ENCODE measurements around the gene LRRC59.
"Not testable (repeated sequence)": the region's sequence is repeated elsewhere in the genome, so short reads cannot be mapped to it uniquely, and the experiment has no call there.

The LRRC59 gene

GRCh38 chr17:50397111-50397918, at the start of gene LRRC59:
TSS of gene LRRC59 (minus strand) at chr17:50397523. CDS start at chr17:50397317, 206 bp downstream.
- FAIRE-seq (peak; percentile 100), DNase-seq (ENCODE audit: insufficient read length, low spot score) (peak; percentile 94)

- no peak for FAIRE-seq
- no peak for DNase-seq (ENCODE audit: insufficient read length, low spot score)
These were observed 48.5 kb upstream of the LRRC59 start for GRCh38 chr17:50445730-50446325.

DNA sequence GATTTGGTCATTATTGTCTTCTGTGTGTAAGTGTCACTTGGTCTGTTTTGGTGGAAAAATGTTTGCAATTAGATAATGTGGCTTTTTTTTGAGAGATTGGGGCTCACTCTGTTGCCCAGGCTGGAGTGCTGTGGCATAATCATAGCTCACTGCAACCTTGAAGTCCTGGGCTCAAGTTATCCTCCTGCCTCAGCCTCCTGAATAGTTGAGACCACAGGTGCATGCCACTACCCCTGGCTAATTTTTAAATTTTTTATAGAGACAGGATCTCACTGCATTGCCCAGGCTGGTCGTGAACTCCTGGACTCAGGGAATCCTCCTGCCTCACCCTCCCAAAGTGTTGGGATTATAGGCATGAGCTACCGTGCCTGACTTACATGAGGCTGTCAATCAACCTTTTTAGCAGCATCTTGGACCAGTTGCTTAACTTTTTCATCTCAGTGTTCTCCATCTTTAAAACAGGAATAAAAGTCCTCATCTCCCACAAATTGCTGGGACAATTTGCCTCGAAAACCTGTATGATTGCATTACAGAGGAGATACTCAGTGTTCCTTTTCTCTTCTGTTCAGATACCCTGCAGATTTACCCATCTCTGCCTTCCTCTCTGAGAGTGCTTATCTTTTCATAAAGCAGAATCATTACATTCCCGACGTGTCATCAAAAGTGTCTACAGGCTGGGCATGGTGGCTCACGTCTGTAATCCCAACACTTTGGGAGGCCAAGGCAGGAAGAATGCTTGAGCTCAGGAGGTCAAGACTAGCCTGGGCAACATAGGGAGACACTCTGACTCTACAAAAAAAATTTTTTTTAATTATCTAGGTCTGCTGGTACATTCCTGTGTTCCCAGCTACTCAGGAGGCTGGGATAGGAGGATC, 47.8 kb upstream of the LRRC59 start:
- no peak for DNase-seq (ENCODE audit: insufficient read length, low spot score)
- FAIRE-seq: no peak

DNA sequence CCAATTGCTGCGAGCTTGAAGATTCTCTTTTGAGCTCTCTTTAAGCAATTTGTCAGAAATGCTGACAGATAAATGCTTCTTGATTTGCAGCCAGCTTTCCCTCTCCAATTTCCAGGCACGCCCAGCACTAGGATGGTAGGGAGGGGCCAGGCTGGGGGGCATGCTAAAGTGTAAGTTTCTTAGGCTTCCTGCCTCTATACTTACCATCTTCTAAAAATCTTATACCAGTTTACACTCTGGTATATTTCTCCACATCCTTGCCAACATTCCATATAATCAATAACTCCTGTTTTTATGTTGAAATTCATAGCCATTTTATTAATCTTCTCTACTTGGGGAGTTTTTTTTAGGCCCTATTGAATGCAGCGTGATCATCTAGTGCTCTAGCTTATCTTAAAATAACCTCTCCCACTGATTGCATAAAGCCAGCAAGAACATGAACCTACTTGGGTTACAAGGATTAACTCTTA, 46.2 kb upstream of the LRRC59 start:
- DNase-seq (ENCODE audit: insufficient read length, low spot score) (peak; percentile 53), FAIRE-seq (no peak)

GRCh38 chr17:50440838-50441829, 43.8 kb upstream of the LRRC59 start:
- no peak for FAIRE-seq
- DNase-seq (ENCODE audit: insufficient read length, low spot score): no peak

DNA sequence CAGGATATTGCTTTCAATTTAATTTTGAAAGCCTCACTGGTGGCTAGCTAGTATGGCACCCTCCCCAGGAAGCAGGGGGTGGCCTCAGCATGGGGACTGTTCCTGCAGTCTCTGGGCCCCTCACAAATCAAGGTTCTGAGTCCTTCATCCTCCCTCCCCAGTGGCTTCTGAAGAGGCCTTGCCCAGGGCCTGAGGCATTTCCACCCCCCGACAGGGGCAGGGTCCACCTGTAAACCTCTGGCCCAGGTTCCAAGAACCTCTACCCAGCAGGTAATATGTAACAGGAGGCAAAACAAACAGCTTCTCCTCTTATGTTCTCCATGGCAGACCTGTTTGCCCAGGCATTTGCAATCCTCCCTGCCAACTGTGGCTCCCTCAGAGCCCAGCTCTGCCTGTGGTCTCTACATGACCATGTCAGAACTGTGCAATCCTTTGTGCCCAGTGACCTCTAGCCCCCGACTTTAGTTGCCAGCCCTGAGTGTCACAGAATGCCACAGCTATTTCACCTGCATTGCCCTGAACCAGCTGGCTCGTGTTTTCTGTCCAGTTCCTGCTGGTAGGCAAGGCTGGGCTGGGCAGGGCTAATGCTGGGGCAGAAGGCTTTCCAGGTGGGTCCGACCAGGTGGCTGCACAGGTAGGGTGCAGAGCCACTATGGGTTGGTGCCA, 43.0 kb upstream of the LRRC59 start:
- DNase-seq (ENCODE audit: insufficient read length, low spot score) (no peak), FAIRE-seq (no peak)

DNA sequence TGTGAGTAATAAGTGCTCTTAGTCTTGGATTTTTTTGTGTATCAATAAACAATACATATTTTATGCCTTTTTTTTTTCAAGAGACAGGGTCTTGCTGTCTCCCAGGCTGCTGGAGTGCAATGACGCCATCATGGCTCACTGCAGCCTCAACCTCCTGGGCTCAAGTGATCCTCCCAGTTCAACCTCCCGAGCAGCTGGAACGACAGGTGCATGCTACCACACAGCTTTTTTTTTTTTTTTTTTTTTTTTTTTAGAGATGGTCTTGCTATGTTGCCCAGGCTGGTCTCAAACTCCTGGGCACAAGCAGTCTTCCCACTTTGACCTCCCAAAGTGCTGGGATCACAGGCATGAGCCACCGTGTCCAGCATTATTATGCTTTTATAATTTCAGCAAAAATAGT, 41.7 kb upstream of the LRRC59 start:
- no peak for DNase-seq (ENCODE audit: insufficient read length, low spot score)
- no peak for FAIRE-seq

DNA sequence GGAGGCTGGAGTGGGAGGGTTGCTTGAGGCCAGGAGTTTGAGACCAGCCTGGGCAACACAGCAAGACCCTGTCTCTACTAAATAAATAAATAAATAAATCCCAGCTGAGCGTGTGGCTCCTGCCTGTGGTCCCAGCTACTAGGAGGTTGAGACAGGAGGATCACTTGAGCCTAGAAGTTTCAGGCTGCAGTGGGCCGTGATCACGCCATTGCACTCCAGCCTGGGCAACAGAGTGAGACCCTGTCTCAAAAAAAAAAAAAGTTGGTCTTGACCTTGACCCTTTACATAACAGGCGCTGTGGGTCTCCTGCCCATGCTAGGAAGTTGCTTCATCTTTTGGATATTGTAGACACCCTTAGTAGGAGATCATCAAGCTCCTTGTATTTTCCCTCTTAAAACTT, 40.1 kb upstream of the LRRC59 start:
- DNase-seq (ENCODE audit: insufficient read length, low spot score) (no peak), FAIRE-seq (no peak)

DNA sequence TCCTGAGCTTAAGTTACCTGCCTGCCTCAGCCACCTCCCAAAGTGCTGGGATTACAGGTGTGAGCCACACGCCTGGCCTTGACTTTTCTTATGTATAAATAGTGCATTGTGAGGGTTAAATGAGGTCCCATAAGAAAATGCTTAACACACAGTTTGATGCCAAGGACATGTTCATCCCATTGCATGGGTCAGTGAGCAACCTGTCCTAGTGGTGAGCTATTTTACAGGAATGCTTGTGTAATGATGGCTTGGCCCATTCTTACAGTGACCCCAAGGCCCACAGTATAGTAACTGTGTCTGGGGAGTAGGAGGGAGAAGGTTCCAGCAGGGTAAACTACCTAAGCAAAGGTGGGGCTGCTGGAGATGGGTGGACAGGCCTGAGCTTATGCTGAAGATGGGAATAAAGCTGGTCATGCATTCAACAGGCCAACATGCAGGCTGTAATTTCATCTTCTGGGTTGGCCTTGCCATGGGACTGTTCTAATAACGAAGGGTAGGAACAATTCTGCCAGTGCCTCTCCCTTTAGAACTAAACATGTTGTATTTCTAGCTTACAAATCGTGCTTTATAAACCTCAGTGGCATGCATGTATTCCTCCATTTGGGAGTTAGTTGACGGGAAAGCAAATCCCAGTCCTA, 34.9 kb upstream of the LRRC59 start:
- peak; percentile 76 for FAIRE-seq
- DNase-seq (ENCODE audit: insufficient read length, low spot score): no peak

DNA sequence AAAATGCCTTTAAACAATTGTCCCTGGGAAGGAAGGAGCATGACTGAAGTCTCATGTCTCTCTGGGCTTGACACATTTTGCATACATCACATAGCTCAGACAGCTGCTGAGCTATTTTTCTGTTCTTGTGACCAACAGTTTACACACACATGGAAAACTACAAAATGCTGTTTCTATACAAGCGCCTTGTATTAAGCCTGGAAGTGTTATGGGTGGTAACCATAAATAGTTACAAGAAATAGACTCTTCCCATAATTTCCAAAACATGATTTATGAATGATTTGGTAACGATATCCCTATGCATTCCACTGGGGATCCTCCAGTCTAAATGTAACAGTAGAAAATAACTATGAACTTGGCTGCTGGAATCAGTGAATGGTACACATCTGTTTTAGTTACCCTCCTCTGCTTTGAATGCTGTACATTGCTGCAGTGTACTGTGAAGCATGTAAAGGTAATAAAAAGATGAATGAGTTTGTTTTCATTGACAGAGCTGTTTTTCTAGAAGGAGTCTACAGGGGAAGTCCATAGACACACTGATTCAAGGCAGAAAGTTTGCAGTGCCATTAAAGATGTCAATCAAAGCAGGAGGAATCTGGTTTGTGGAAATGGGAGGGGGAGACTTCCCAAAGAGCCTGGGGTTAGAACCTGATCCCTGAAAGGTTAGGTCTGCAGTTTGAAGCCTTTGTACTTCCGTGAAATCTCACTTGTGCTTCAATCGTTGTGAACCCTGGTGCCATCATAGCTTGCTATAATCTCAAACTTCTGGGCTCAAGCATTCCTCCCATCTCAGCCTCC, 33.7 kb upstream of the LRRC59 start:
- peak; percentile 50 for DNase-seq (ENCODE audit: insufficient read length, low spot score)
- peak; percentile 13 for FAIRE-seq

- DNase-seq (ENCODE audit: insufficient read length, low spot score) (no peak), FAIRE-seq (no peak)
These were observed 32.5 kb upstream of the LRRC59 start for GRCh38 chr17:50429793-50430192.

DNA sequence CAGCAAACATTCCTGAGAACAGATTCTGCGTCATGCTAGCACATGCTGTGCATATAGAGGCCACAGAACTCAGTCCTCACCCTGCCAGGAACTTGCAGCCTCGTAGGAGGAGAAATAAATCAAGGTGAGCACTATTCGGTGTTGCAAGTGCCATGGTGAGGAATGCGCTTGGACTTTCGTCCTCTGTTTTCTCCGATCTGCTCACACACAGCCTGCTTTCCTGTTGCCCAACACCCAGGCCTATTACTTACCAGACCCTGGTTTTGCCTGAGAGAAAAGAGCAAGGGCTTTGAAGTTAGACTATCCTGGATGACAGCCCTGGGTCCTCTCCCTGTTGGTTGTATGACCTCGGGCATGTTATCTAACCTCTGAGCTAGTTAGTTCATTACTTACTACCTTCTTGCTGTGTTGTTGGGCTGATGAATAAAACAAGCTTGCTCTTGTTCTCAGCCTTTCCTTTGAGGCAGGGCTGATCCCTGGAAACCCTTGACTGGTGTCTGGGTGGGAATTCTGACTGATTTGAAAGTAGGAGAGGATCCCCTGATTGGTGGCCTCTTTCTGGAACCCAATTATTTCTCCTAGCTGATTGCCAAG, 31.6 kb upstream of the LRRC59 start:
- FAIRE-seq: no peak
- DNase-seq (ENCODE audit: insufficient read length, low spot score): no peak

DNA sequence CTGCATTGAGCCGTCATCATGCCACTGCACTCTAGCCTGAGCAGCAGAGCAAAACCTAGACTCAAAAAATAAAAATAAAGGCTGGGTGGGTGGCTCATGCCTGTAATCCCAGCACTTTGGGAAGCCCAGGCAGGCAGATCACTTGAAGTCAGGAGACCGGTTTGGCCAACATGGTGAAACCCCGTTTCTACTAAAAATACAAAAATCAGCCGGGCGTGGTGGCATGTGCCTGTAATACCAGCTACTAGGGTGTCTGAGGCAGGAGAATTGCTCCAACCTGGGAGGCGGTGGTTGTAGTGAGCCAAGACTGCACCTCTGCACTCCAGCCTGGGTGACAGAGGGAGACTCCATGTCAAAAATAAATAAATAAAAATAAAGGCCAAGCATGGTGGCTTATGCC, 30.8 kb upstream of the LRRC59 start:
- not testable (repeated sequence) for DNase-seq (ENCODE audit: insufficient read length, low spot score); FAIRE-seq

DNA sequence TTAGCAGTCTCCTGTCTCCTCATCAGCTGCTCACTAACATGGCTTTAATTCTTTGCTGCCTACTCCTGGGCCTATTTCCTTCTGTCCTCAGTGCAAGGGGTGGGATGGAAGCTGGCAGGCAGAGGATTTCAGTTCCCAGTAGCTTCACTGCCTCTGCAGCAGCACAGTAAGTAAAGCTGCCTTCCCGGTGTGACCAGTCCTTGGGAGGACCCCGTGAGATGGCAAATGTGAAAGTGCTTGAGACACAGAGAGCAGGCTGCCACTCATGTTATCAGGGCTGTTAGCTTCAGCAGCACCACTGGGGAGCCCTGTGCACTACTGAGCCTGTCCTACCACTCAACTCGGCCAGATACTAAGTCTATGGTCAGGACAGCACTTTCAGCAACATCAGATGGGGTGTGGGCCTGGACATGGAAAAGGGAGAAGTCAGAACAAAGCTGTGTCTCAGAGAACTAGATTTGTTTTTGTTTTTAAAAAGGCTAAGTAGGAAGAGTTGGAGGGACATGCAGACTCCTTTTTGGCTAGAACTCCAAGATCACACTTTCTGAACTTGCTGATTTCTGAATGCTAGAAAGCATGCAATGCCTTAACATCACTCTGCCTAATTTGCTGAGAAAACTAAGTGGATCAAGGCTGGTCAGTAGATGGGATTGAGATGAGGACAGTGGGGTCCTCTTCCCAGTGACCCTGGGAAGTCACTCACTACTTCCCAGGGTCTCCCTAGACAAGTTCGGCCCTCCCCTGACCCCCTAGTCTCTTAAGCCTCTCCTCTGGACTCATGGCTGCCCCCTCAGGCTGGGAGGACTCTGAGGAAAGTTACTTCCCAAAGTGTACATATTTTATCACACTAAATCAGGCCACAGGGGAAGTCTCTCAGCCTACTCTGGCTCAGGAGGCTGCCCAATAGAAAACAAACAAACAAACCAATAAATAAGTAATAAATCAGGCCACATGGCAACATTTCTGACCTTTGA, 29.8 kb upstream of the LRRC59 start:
- DNase-seq (ENCODE audit: insufficient read length, low spot score) (peak; percentile 65), FAIRE-seq (peak; percentile 83)

- DNase-seq (ENCODE audit: insufficient read length, low spot score): no peak
- no peak for FAIRE-seq
These were observed 29.1 kb upstream of the LRRC59 start for GRCh38 chr17:50426472-50426782.

GRCh38 chr17:50425682-50426471, 28.6 kb upstream of the LRRC59 start, which contains the start of gene ACSF2:
TSS of gene ACSF2 (plus strand) at chr17:50426218. CDS start at chr17:50426262, 44 bp downstream.
- FAIRE-seq: peak; percentile 64
- DNase-seq (ENCODE audit: insufficient read length, low spot score): peak; percentile 88
